Transverse colon (tissue), 3 donors: ENCODE measurements around the gene DENND1A.

ENCODE experiments used
- EP300 ChIP-seq: sonication (generic); formaldehyde crosslinking; IDR thresholded peaks from one replicate; pipeline ENCODE4 v1.6.1; 2017; ENCODE audit warnings: antibody characterized with exemption, low read depth
- POLR2A ChIP-seq: fragments of 450-650 bp; IDR thresholded peaks from one replicate; pipeline ENCODE4 v1.6.1; 2016; ENCODE audit warnings: antibody characterized with exemption, mild to moderate bottlenecking, moderate library complexity
- TF ChIP-seq, protein P1 (sequence below), 5 experiments: fragments of 200-600 bp in 3 of 5; fragments of 450-650 bp in 2 of 5; sonication (generic) in 3 of 5; IDR thresholded peaks; 1 replicate in 2 of 5; 2 replicates in 3 of 5; pipeline ENCODE4 v1.5.1; 2016 to 2017; ENCODE audit warnings: antibody characterized with exemption in 5 of 5, inconsistent platforms in 3 of 5, mild to moderate bottlenecking in 2 of 5, moderate library complexity in 1 of 5

DNA sequence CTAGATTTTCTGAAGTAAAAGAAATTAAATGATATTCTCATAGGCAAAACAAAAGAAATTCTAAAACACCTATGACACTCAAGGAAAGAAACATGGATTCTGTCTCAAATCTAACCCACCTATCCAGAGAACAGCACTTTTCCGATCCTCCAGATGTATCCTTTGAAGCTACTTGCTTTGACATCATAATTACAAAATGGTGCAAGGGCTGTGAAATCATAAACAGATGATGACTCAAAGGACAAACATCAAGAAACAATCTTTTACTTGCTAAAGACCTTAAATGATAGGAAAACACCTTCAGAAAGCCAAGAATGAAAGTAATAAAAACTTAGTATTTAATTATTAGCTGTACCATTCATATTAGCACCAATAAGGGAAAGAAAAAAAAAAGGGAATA lies 202.6 kb downstream of the DENND1A start:
- TF ChIP-seq EP300 (no peak), POLR2A (no peak)
- TF ChIP-seq, protein P1, sequence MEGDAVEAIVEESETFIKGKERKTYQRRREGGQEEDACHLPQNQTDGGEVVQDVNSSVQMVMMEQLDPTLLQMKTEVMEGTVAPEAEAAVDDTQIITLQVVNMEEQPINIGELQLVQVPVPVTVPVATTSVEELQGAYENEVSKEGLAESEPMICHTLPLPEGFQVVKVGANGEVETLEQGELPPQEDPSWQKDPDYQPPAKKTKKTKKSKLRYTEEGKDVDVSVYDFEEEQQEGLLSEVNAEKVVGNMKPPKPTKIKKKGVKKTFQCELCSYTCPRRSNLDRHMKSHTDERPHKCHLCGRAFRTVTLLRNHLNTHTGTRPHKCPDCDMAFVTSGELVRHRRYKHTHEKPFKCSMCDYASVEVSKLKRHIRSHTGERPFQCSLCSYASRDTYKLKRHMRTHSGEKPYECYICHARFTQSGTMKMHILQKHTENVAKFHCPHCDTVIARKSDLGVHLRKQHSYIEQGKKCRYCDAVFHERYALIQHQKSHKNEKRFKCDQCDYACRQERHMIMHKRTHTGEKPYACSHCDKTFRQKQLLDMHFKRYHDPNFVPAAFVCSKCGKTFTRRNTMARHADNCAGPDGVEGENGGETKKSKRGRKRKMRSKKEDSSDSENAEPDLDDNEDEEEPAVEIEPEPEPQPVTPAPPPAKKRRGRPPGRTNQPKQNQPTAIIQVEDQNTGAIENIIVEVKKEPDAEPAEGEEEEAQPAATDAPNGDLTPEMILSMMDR (IDR thresholded peaks at IDR 0.05) = no peak
